ENCODE measurements around the gene SGCE.
"Not testable (repeated sequence)": the region's sequence is repeated elsewhere in the genome, so short reads cannot be mapped to it uniquely, and the experiment has no call there.

The SGCE gene

GRCh38 chr7:94655848-94656657 is at the start of gene SGCE:
Gene SGCE, minus strand, starts transcription at chr7:94656133. Its CDS starts 35 bp downstream, at chr7:94656098.
- peak; percentile 56 for DNase-seq

- not testable (repeated sequence) for DNase-seq
These were observed 49.5 kb upstream of the SGCE start for GRCh38 chr7:94705155-94706021.

GRCh38 chr7:94701555-94701973 is 45.6 kb upstream of the SGCE start:
- DNase-seq, result no peak

GRCh38 chr7:94700926-94701554 is 45.1 kb upstream of the SGCE start:
- no peak for DNase-seq

- no peak for DNase-seq
These were observed 42.3 kb upstream of the SGCE start for GRCh38 chr7:94698275-94698674.

- DNase-seq, result peak; percentile 30
These were observed 41.4 kb upstream of the SGCE start for GRCh38 chr7:94697035-94697974.

GRCh38 chr7:94687810-94688209 is 31.9 kb upstream of the SGCE start:
- no peak for DNase-seq

- no peak for DNase-seq
These were observed 31.1 kb upstream of the SGCE start for GRCh38 chr7:94687076-94687475.

GRCh38 chr7:94683066-94683465 is 27.1 kb upstream of the SGCE start:
- DNase-seq, result no peak

GRCh38 chr7:94679358-94679757 is 23.4 kb upstream of the SGCE start:
- DNase-seq, result no peak

GRCh38 chr7:94676431-94676830 is 20.5 kb upstream of the SGCE start:
- DNase-seq, result no peak

- DNase-seq, result no peak
These were observed 19.4 kb upstream of the SGCE start for GRCh38 chr7:94675356-94675755.

GRCh38 chr7:94671444-94672235 is 15.7 kb upstream of the SGCE start:
- DNase-seq, result no peak

GRCh38 chr7:94669773-94670495 is 14.0 kb upstream of the SGCE start:
- DNase-seq, result no peak

- DNase-seq, result no peak
These were observed 11.1 kb upstream of the SGCE start for GRCh38 chr7:94666879-94667587.

GRCh38 chr7:94665426-94665825 is 9.5 kb upstream of the SGCE start:
- DNase-seq, result no peak

- DNase-seq, result no peak
These were observed 8.1 kb upstream of the SGCE start for GRCh38 chr7:94664023-94664422.

GRCh38 chr7:94662548-94662947 is 6.6 kb upstream of the SGCE start:
- no peak for DNase-seq

- no peak for DNase-seq
These were observed 4.1 kb upstream of the SGCE start for GRCh38 chr7:94660006-94660405.

- DNase-seq, result no peak
These were observed 2.9 kb upstream of the SGCE start for GRCh38 chr7:94658826-94659225.
